Adrenal gland (tissue), 12 donors: ENCODE results near the gene RNF151. TPM values are rescaled to one million over a fixed set of nuclear protein-coding genes. Genes with fewer than 3 reads are reported as not detected.
A peak's percentile ranks its signal among the peaks of the same experiment; 100 is the strongest.

Experiments used
- DNase-seq, 7 donors: peaks; one replicate each; pipeline ENCODE4 v3.0.0-alpha.2; 2019 to 2020
- H3K27ac ChIP-seq, 5 donors: fragments of 200-600 bp; sonication (generic) in 4 of 5; 1 replicate in 3 of 5; 2 replicates in 2 of 5; pipeline versions ENCODE4 v1.5.1 to v1.8.0; 2016 to 2020; ENCODE audit warnings: mild to moderate bottlenecking in 1 of 5
- H3K27me3 ChIP-seq: fragments of 200-600 bp; 2 replicates; pipeline ENCODE4 v1.8.0; 2021
- H3K36me3 ChIP-seq, 2 donors: fragments of 200-600 bp; replicated peaks in 1 of 2; 1 replicate in 1 of 2; 2 replicates in 1 of 2; pipeline versions ENCODE4 v1.5.1 to v1.8.0; 2018 to 2022
- H3K4me1 ChIP-seq, 2 donors: fragments of 200-600 bp; replicated peaks in 1 of 2; 1 replicate in 1 of 2; 2 replicates in 1 of 2; pipeline versions ENCODE4 v1.5.1 to v1.8.0; 2018 to 2021
- H3K4me3 ChIP-seq, 4 donors: fragments of 200-600 bp; sonication (generic) in 3 of 4; one replicate each; pipeline ENCODE4 v1.5.1; 2016 to 2018
- H3K9me3 ChIP-seq, 3 donors: fragments of 200-600 bp; sonication (generic) in 1 of 3; replicated peaks in 1 of 3; 1 replicate in 2 of 3; 2 replicates in 1 of 3; pipeline versions ENCODE4 v1.5.1 to v1.8.0; 2016 to 2021
- POLR2A ChIP-seq, 2 donors: fragments of 450-650 bp; IDR thresholded peaks; one replicate each; pipeline ENCODE4 v1.6.1; 2017; ENCODE audit warnings: antibody characterized with exemption in 2 of 2, mild to moderate bottlenecking in 2 of 2, moderate library complexity in 1 of 2
- WGBS, 4 donors: extraction: QIAGEN DNeasy Blood & Tissue Kit in 2 of 4; methylation state at CpG; one replicate each; pipeline versions ENCODE4 v1.1.5 to v1.1.7; 2013 to 2017; 5-methylcytosine and 5-hydroxymethylcytosine counted together
- intact Hi-C, 2 donors: fragments of 100-400 bp; cut with DNase I; formaldehyde crosslinking; loops; one replicate each; pipeline versions ENCODE4 v1.14.1 to v1.15.0; 2022 to 2023
- polyA plus RNA-seq, 3 donors: library from polyadenylated mRNA; stranded (reverse); fragments of 200-250 nt in 2 of 3; fragments of 350-450 nt in 1 of 3; fragmentation: Illumina TruSeq in 1 of 3; extraction: RNeasy Lipid Tissue Mini Kit (QIAGEN cat#74804) in 1 of 3; gene quantifications; one replicate each; pipeline ENCODE4 v1.2.3, GENCODE V29; 2013 to 2014
- total RNA-seq, 9 donors: library from RNA; depleted of rRNA in 4 of 9; stranded (reverse); fragments of >200 nt in 4 of 9; fragments of 120-200 nt in 1 of 9; fragmentation: NEBNext Ultra II Directional in 1 of 9; extraction: Animal tissue kit (Norgen Biotek cat#: 25700) in 1 of 9; gene quantifications; one replicate each; pipeline versions ENCODE4 v1.1.0 to v1.2.4, GENCODE V29; 2013 to 2023
- TF ChIP-seq, protein P1 (sequence below), 6 experiments: fragments of 450-650 bp in 4 of 6; fragments of 200-600 bp in 2 of 6; sonication (generic) in 1 of 6; IDR thresholded peaks; 1 replicate in 5 of 6; 2 replicates in 1 of 6; pipeline versions ENCODE4 v1.5.1 to v1.8.0; 2016 to 2021; ENCODE audit warnings: antibody characterized with exemption in 6 of 6, mild to moderate bottlenecking in 2 of 6, moderate library complexity in 1 of 6
- donor health status: healthy with polysubstance abuse.
- donor health status: Bipolar disorder and iron deficiency.
- donor health status: DM: yes; HTN: yes; CAD: no.
- donor health status: DM: no; HTN: no; CAD: no.
- donor health status: DM: no; HTN: no; CAD: no.
- donor health status: DM: yes; HTN: yes; CAD: no.

The RNF151 gene
- total and polyA plus RNA-seq, 12 donors: 0.20 to 0.64 (median 0.47) TPM; not detected in 9

DNA sequence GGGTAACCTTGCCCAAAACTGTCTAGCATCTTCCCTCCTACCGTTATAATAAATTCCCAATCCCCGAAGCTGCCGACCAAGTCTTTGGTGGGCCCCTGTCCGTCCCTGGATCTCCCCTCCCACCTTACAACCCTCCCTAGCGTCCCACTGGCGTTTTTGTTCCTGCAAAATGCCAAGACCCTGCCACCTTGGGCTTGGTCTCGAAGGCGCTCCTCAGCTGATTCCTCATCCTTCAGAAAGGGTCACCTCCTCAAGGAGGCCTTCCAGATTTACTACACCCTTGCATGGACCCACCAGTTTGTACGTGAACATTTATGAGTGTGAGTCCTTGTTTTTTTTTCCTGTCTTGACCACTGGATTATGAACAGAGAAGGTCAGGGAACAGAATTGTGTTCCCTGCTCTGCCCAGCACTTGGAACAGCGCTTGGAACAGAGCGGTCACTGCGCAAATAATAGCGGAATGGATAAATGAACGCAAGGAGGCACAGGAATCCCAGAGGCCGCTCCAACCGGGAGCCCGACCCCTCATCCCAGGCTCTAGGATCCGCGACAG, 16.4 kb downstream of the RNF151 start:
- peaks cover 0 to 18% of the 10 kb centered on the region in 2 donors for H3K4me1 ChIP-seq
- no peak for DNase-seq
- H3K9me3 ChIP-seq: no peaks in the 10 kb centered on the region
- H3K27ac ChIP-seq: peak overlapping the region in 3 of 5 donors; percentile 11 to 74 (median 71)
- TF ChIP-seq, protein P1, sequence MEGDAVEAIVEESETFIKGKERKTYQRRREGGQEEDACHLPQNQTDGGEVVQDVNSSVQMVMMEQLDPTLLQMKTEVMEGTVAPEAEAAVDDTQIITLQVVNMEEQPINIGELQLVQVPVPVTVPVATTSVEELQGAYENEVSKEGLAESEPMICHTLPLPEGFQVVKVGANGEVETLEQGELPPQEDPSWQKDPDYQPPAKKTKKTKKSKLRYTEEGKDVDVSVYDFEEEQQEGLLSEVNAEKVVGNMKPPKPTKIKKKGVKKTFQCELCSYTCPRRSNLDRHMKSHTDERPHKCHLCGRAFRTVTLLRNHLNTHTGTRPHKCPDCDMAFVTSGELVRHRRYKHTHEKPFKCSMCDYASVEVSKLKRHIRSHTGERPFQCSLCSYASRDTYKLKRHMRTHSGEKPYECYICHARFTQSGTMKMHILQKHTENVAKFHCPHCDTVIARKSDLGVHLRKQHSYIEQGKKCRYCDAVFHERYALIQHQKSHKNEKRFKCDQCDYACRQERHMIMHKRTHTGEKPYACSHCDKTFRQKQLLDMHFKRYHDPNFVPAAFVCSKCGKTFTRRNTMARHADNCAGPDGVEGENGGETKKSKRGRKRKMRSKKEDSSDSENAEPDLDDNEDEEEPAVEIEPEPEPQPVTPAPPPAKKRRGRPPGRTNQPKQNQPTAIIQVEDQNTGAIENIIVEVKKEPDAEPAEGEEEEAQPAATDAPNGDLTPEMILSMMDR (IDR thresholded peaks at IDR 0.05): peak in 1 of 6 experiments; percentile 7
- TF ChIP-seq POLR2A (IDR thresholded peaks at IDR 0.05): no peak
- intact Hi-C loops: no loop called here
- H3K4me3 ChIP-seq: peak overlapping the region in 2 of 4 donors; percentile 57 to 74
- peaks cover 0 to 25% of the 10 kb centered on the region in 2 donors for H3K36me3 ChIP-seq
- H3K27me3 ChIP-seq: peaks cover 26% of the 10 kb centered on the region
- 24 to 30% (median 25%) methylated on average over 15 to 19 of the region's 19 CpGs for WGBS, 4 donors

DNA sequence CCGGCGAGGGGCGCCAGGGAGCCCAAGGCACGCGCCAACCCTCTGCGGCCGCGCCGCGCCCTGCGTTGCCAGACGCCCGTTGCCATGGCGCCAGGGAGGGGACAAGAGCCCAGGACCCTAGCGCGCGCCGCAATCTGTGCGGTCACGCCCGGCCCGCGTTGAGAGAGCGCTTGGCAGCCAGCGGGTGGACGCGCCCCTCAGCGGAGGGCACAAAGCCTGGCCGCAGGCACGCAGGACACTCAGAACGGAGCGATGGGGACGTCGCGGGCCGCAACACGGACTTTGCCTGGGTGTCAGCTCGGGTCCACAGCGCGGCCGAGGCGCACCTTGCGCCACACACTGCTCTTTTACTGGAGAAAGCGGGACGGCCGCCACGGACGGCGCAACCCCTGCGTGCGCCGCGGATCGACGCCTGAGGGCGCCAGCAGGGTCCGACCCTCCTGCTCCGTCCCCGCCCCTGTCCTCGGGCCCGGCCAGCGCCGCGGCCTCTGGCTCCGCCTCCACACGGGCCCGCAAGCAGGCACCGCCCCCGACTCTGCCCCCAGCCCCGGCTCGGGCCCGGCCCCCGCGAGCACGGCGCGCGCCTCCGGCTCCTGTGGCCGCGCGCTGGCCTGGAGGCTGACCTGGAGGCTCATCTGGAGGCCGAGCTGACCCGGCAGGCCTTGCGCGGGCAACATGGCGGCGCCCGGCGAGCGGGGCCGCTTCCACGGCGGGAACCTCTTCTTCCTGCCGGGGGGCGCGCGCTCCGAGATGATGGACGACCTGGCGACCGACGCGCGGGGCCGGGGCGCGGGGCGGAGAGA, 17.1 kb downstream of the RNF151 start, which contains the start of gene GFER:
GFER (plus strand) TSS at position 650 of the 803 bp plus-strand sequence; CDS start at position 676, 26 bp downstream.
- 0 to 1% (median 0%) methylated on average over 1 to 109 of the region's 109 CpGs; no CpG with 5 or more reads in 1 of the 4 donors for WGBS, 4 donors
- TF ChIP-seq POLR2A (IDR thresholded peaks at IDR 0.05): peak; percentile 51 to 54
- TF ChIP-seq, protein P1 (IDR thresholded peaks at IDR 0.05): peak in 3 of 6 experiments; percentile 18 to 37 (median 20)
- peak; percentile 84 to 92 (median 91) for DNase-seq
- H3K4me3 ChIP-seq: peak within 1 kb of the TSS; percentile 15 to 74 (median 44)
- H3K4me1 ChIP-seq: peaks cover 0 to 18% of the 10 kb centered on the region in 2 donors
- intact Hi-C loops: no loop called here
- H3K27me3 ChIP-seq: peaks cover 25% of the 10 kb centered on the region
- no peaks in the 10 kb centered on the region for H3K9me3 ChIP-seq
- peaks cover 0 to 19% of the 10 kb centered on the region in 2 donors for H3K36me3 ChIP-seq
- peak within 1 kb of the TSS in 3 of 5 donors; percentile 49 to 74 (median 71) for H3K27ac ChIP-seq

DNA sequence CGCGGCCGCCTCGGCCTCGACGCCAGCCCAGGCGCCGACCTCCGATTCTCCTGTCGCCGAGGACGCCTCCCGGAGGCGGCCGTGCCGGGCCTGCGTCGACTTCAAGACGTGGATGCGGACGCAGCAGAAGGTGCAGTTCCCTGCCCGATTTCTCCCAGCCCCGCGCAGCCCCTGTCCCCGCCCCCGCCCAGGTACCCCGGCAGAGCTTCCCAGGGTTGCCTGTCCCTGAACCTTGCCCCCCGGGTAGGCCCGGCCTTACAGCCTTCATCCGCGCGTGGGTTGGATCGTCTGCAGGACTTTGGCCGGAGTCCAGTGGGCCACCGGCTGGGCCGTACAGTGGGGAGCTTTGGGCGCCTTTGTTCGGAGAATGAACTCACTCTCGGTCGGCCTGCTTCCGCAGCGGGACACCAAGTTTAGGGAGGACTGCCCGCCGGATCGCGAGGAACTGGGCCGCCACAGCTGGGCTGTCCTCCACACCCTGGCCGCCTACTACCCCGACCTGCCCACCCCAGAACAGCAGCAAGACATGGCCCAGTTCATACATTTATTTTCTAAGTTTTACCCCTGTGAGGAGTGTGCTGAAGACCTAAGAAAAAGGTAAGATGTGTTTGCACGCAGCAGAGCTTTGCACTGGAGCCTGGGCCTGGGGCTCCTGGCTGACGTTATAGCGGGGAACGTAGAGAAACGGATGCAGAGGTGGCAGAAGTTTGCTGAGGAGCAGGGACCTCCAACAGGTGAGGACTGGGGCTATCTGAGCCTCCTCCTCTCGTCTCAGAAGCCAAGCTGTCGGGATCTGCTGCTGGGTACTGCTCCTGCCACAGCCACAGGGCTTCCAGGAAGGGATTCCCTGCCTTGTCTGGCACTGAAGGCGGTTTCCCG, 17.9 kb downstream of the RNF151 start:
- H3K4me1 ChIP-seq: peaks cover 0 to 18% of the 10 kb centered on the region in 2 donors
- H3K9me3 ChIP-seq: no peaks in the 10 kb centered on the region
- H3K4me3 ChIP-seq: peak overlapping the region in 3 of 4 donors; percentile 32 to 74 (median 57)
- H3K36me3 ChIP-seq: peaks cover 0 to 19% of the 10 kb centered on the region in 2 donors
- 15 to 66% (median 23%) methylated on average over 10 to 58 of the region's 58 CpGs for WGBS, 4 donors
- intact Hi-C loops: no loop called here
- peaks cover 25% of the 10 kb centered on the region for H3K27me3 ChIP-seq
- DNase-seq: peak in 2 of 7 donors; percentile 37 to 57
- no peak for TF ChIP-seq POLR2A (IDR thresholded peaks at IDR 0.05)
- TF ChIP-seq, protein P1 (IDR thresholded peaks at IDR 0.05): no peak
- H3K27ac ChIP-seq: peak overlapping the region in 3 of 5 donors; percentile 49 to 74 (median 71)
